ENCODE results near the gene CPNE2.

GRCh38 chr16:57132470-57132869 lies 40.1 kb downstream of the CPNE2 start:
- no peak for TF ChIP-seq CTCF (IDR thresholded peaks at IDR 0.05)
- no peak for TF ChIP-seq POLR2A (IDR thresholded peaks at IDR 0.05)

Data from testis (tissue), 2 donors.